Kidney epithelial cell (primary cell): ENCODE data around the gene SUN5. TPM values are rescaled to one million over a fixed set of nuclear protein-coding genes. Genes with fewer than 3 reads are reported as not detected.

Experiments used
- DNase-seq: peaks from one replicate; pipeline ENCODE4 v3.0.0-alpha.2; 2010; ENCODE audit warnings: low read depth
- H3K27me3 ChIP-seq: 2 replicates; pipeline ENCODE4 v1.6.0; 2011; ENCODE audit warnings: low read length; ENCODE audit not compliant: control insufficient read depth, insufficient read depth
- H3K36me3 ChIP-seq: 2 replicates; pipeline ENCODE4 v1.5.1; 2011; ENCODE audit warnings: low read length; ENCODE audit not compliant: control insufficient read depth, insufficient read depth
- H3K4me3 ChIP-seq: 2 replicates; pipeline ENCODE4 v1.5.1; 2011; ENCODE audit warnings: low read depth, mild to moderate bottlenecking, control low read depth, low read length
- total RNA-seq: library from RNA; depleted of rRNA; stranded (reverse); fragments of >200 nt; gene quantifications from 2 replicates; pipeline ENCODE4 v1.2.3, GENCODE V29; 2015
- TF ChIP-seq, protein P1 (sequence below): IDR thresholded peaks from 2 replicates; pipeline ENCODE4 v1.5.1; 2011; ENCODE audit warnings: mild to moderate bottlenecking, moderate library complexity, low read length, control low read depth, inconsistent platforms; ENCODE audit not compliant: insufficient read depth, poor library complexity, severe bottlenecking

Gene SUN5
- total RNA-seq, 1 donor from 2014 or later, result not detected

DNA sequence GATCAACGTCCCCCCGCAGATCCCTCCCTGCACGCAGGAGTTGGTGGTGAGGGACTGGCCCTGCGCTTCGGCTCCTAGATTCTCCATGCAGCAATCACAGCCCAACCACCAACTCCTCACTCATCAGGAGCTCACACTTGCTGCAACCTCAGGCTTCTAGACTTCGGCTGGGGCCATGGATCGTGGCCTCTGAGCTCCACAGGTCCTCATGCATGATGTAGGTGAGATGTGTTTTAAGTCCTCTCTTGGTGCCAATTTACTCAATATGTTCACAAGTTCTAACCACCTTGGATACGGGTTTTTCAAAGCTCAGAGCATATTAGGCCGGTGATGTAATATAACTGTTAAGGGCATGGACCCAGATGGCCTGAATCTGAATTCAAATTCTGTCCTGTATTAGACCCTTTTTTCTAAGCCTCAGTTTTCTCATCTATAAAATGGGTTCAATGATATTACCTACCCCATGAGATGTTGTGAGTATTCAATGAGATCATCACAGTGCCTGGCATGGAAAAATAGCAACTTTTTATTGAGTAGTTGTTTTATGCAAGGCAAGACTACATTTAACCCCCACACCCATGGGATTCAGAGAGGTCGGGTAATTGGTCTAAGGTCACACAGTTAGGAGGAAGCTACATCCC, 31.0 kb downstream of the SUN5 start:
- H3K36me3 ChIP-seq, result no peaks in the 10 kb centered on the region
- no peak for DNase-seq
- TF ChIP-seq, protein P1, sequence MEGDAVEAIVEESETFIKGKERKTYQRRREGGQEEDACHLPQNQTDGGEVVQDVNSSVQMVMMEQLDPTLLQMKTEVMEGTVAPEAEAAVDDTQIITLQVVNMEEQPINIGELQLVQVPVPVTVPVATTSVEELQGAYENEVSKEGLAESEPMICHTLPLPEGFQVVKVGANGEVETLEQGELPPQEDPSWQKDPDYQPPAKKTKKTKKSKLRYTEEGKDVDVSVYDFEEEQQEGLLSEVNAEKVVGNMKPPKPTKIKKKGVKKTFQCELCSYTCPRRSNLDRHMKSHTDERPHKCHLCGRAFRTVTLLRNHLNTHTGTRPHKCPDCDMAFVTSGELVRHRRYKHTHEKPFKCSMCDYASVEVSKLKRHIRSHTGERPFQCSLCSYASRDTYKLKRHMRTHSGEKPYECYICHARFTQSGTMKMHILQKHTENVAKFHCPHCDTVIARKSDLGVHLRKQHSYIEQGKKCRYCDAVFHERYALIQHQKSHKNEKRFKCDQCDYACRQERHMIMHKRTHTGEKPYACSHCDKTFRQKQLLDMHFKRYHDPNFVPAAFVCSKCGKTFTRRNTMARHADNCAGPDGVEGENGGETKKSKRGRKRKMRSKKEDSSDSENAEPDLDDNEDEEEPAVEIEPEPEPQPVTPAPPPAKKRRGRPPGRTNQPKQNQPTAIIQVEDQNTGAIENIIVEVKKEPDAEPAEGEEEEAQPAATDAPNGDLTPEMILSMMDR, result no peak
- H3K4me3 ChIP-seq, result no peak overlapping the region
- no peaks in the 10 kb centered on the region for H3K27me3 ChIP-seq

DNA sequence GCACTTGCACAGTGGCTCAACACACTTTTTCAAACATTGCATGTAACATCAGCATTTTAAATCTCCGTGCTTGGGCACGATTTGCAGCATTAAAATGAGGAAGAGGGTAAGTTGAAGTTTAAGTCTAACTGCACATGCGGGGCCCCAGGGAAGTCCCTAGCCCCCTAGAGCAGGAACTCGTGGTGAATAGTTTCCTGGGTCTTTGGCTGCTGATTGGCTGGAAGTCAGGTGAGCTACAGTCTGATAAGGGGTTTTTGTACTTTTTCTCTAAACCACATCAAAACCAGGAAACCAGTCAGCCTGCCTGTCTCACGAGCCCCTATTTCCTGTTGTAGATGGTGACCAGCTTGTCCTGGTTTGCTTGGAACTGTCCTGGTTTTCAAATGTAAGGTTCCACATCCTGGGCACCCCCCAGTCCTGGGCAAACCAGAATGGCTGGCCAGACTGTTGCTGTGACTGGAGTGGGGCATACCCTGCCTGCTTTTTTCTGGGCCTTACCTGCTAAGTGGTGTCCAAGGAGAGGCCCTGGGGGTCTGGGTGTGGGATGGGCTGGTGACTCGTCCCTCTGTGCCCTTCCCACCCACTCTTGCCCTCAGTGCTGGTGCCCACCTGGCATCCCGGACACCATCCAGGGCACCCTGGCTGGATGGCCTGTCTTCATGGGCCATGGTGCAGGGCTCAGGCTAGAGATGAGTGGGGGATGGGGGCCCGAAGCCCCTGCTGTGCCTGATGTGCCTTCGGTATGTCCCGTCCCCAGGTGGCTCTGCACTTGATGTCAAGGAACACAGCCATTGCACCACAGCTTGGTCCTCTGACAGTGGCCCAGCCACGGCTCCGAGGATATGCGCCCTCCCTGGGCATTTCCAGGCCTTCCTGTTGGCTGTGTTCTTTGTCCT, 31.8 kb downstream of the SUN5 start:
- no peak for DNase-seq
- no peaks in the 10 kb centered on the region for H3K36me3 ChIP-seq
- H3K4me3 ChIP-seq, result no peak overlapping the region
- no peaks in the 10 kb centered on the region for H3K27me3 ChIP-seq
- TF ChIP-seq, protein P1, result no peak

DNA sequence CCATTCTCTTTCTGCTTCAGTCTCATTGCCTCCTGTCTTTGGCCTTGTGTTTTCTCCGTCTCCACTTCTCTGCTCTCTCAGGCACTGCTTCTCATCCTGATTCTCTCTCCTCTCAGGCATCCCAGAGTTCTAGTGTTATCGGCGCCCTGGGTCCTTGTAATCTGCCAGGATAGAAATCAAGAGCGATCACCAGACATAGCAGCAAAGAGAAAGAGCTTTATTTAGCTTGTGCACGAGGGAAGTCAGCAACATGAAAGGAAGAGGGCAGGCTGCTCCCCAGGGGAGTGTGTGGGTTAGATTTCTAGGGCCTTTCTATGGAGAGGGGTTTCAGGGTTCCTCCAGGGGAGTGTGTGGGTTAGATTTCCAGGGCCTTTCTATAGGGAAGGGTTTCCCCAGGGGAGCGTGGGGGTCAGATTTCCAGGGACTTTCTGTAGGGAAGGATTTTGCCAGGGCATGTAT, 32.5 kb downstream of the SUN5 start:
- Histone ChIP-seq H3K36me3 (no peaks in the 10 kb centered on the region), H3K4me3 (no peak overlapping the region), H3K27me3 (no peaks in the 10 kb centered on the region)
- TF ChIP-seq, protein P1, result no peak
- DNase-seq, result no peak

DNA sequence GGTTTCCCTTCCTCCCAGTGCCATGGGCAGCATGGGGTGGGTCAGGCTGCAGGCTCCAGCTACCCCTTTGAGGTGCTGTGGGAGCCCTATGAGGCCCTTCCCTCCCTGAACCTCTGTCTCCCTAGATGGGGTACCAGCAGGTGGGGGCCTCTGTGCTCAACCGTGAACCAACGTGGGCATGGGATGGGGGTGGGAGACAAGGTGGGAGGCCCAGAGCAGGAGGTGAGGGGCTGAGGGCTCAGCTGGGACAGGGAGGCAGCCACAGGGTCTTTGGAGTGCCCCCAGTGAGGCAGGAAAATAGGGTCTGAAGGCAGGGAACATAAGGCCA, 33.3 kb downstream of the SUN5 start:
- TF ChIP-seq, protein P1, result no peak
- H3K4me3 ChIP-seq, result no peak overlapping the region
- H3K36me3 ChIP-seq, result no peaks in the 10 kb centered on the region
- no peaks in the 10 kb centered on the region for H3K27me3 ChIP-seq
- no peak for DNase-seq

DNA sequence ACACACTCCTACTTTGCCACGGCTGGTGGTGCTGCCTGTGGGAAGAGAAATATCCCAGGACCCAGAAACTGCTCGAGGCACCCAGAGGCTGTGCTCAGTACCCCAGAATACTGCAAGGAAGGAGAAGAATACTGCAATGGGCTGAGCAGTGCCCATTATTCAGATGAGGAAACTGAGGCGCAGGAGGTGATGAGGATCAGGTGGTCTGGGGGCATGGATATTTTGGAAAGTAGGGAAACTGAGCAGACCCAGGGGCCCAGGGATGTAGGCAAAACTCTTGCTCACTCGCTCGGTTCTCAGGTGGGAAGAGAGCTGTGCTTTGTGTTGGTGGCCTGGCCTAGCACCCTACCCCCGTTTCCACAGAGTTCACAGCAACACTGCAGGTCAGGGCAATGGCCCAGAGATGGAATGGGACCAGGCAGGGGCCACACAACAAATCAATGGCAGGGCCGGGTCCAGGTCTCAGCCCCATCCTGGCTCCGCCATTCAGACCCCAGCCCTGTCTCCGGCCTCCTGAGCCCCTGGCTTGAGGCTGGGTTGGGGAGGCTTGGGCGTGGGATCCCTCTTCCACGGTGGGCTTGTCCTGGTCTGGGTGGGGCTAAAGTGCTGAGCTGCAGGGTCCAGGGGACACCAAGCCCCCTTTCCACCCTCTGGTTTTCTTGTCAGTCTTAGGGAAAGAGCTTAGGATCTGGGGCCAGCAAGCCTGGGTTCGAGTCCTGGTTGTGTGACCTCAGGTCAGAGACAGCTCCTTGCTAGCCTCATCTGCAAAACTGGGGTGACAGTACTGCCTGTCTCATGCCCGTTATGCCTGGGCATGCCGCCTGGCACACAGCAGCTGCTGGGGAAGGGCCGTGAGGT, 33.9 kb downstream of the SUN5 start:
- no peaks in the 10 kb centered on the region for H3K36me3 ChIP-seq
- TF ChIP-seq, protein P1, result no peak
- no peak overlapping the region for H3K4me3 ChIP-seq
- H3K27me3 ChIP-seq, result no peaks in the 10 kb centered on the region
- DNase-seq, result no peak
